MCF 10A (cell line): Measurements from ENCODE around the gene LRRC75A. TPM values are rescaled to one million over a fixed set of nuclear protein-coding genes. Genes with fewer than 3 reads are reported as not detected.

Experiments
- BruUV-seq: library from RNA; stranded (reverse); fragments of 400-500 nt; replicated peaks from 2 replicates; lab custom pipeline; 2021; lab: Mats Ljungman, UMichigan
- CTCF ChIA-PET: fragments of 300-600 bp; sonication (Branson Sonifier 250); formaldehyde crosslinking; extraction: SDS; loops from one replicate; lab custom pipeline; 2021; ENCODE audit warnings: antibody characterized with exemption, inconsistent platforms; lab: Yijun Ruan, JAX
- POLR2A ChIA-PET: fragments of 300-600, 350-650 bp; sonication (Branson Sonifier 250); formaldehyde crosslinking; extraction: SDS; loops from one replicate; lab custom pipeline; 2020; ENCODE audit warnings: antibody characterized with exemption, inconsistent platforms; lab: Yijun Ruan, JAX
- DNase-seq: peaks from one replicate; pipeline ENCODE4 v3.0.0-alpha.2; 2018; ENCODE audit not compliant: unreplicated experiment
- H3K27ac Mint-ChIP-seq: one replicate; pipeline ENCODE4 v1.8.0; 2022; ENCODE audit warnings: mild to moderate bottlenecking, low read depth, mixed read lengths; ENCODE audit not compliant: unreplicated experiment
- H3K27me3 Mint-ChIP-seq: one replicate; pipeline ENCODE4 v1.8.0; 2022; ENCODE audit warnings: mixed read lengths; ENCODE audit not compliant: insufficient read depth, unreplicated experiment
- H3K36me3 Mint-ChIP-seq: one replicate; pipeline ENCODE4 v1.8.0; 2022; ENCODE audit warnings: mild to moderate bottlenecking, moderate library complexity, mixed read lengths; ENCODE audit not compliant: insufficient read depth, unreplicated experiment
- H3K4me1 Mint-ChIP-seq: one replicate; pipeline ENCODE4 v1.8.0; 2022; ENCODE audit warnings: mixed read lengths; ENCODE audit not compliant: insufficient read depth, unreplicated experiment
- H3K4me3 Mint-ChIP-seq: one replicate; pipeline ENCODE4 v1.8.0; 2022; ENCODE audit warnings: mild to moderate bottlenecking, moderate library complexity, mixed read lengths; ENCODE audit not compliant: unreplicated experiment
- H3K9me3 Mint-ChIP-seq: one replicate; pipeline ENCODE4 v1.8.0; 2022; ENCODE audit warnings: mixed read lengths; ENCODE audit not compliant: unreplicated experiment
- CTCF ChIP-seq: fragments of 200-600 bp; IDR thresholded peaks from one replicate; pipeline ENCODE4 v1.8.0; 2022; ENCODE audit warnings: antibody characterized with exemption, mild to moderate bottlenecking; ENCODE audit not compliant: unreplicated experiment
- intact Hi-C: fragments of 100-400 bp; cut with micrococcal nuclease; formaldehyde crosslinking; loops from 2 replicates; pipeline ENCODE4 v1.14.1; 2022
- total RNA-seq: library from RNA; stranded (reverse); gene quantifications from 2 replicates; pipeline ENCODE4 v1.2.3, GENCODE V29; 2022

The LRRC75A gene
- total RNA-seq, 1 experiment from 2014 or later: 0.30 TPM

- H3K4me3 Mint-ChIP-seq: no peak overlapping the region
- intact Hi-C loops: no loop called here
- POLR2A ChIA-PET: interaction anchor here (0.9 to 1.5 kb wide), 3 partner anchors 30 to 139 kb away, joined by 3 to 5 read pairs (median 3); no protein-coding TSS in a partner anchor
- CTCF ChIA-PET: interaction anchor here (0.5 to 9.4 kb wide), 3 partner anchors 54 to 526 kb away, joined by 3 to 173 read pairs (median 7); no protein-coding TSS in a partner anchor
- no peaks in the 10 kb centered on the region for H3K36me3 Mint-ChIP-seq
- H3K27me3 Mint-ChIP-seq: peaks cover 40% of the 10 kb centered on the region
- peaks cover 17% of the 10 kb centered on the region for H3K4me1 Mint-ChIP-seq
- no TSS peak for BruUV-seq
- no peak overlapping the region for H3K27ac Mint-ChIP-seq
- DNase-seq: no peak
- no peaks in the 10 kb centered on the region for H3K9me3 Mint-ChIP-seq
- no peak for TF ChIP-seq CTCF
Measured at GRCh38 chr17:16517477-16517876, 25.5 kb upstream of the LRRC75A start.

GRCh38 chr17:16516594-16517051 lies 24.6 kb upstream of the LRRC75A start:
- no peaks in the 10 kb centered on the region for H3K36me3 Mint-ChIP-seq
- H3K9me3 Mint-ChIP-seq: no peaks in the 10 kb centered on the region
- peak overlapping the region; percentile 50 for H3K4me3 Mint-ChIP-seq
- ChIA-PET POLR2A (interaction anchor here (0.7 to 1.5 kb wide), 4 partner anchors 77 to 301 kb away, joined by 3 read pairs; partner anchors contain the start of gene NCOR1), CTCF (interaction anchor here (0.7 to 9.4 kb wide), 2 partner anchors 64 to 152 kb away, joined by 3 to 173 read pairs; no protein-coding TSS in a partner anchor)
- intact Hi-C loops: no loop called here
- TF ChIP-seq CTCF: no peak
- DNase-seq: peak; percentile 65
- peaks cover 46% of the 10 kb centered on the region for H3K27me3 Mint-ChIP-seq
- H3K27ac Mint-ChIP-seq: no peak overlapping the region
- peaks cover 17% of the 10 kb centered on the region for H3K4me1 Mint-ChIP-seq
- no TSS peak for BruUV-seq

GRCh38 chr17:16515933-16516332 lies 23.9 kb upstream of the LRRC75A start:
- no peak overlapping the region for H3K4me3 Mint-ChIP-seq
- POLR2A ChIA-PET: interaction anchor here (1.0 to 1.5 kb wide), 2 partner anchors 17 to 76 kb away, joined by 3 read pairs; no protein-coding TSS in a partner anchor
- no peak overlapping the region for H3K27ac Mint-ChIP-seq
- intact Hi-C loops: no loop called here
- peaks cover 10% of the 10 kb centered on the region for H3K4me1 Mint-ChIP-seq
- CTCF ChIA-PET: interaction anchor here (9.4 kb wide), 1 partner anchor 63 kb away, joined by 173 read pairs; no protein-coding TSS in a partner anchor
- no TSS peak for BruUV-seq
- no peak for DNase-seq
- H3K27me3 Mint-ChIP-seq: peaks cover 51% of the 10 kb centered on the region
- no peaks in the 10 kb centered on the region for H3K9me3 Mint-ChIP-seq
- H3K36me3 Mint-ChIP-seq: no peaks in the 10 kb centered on the region
- TF ChIP-seq CTCF: no peak

- no peak overlapping the region for H3K4me3 Mint-ChIP-seq
- H3K4me1 Mint-ChIP-seq: peaks cover 9% of the 10 kb centered on the region
- no peaks in the 10 kb centered on the region for H3K36me3 Mint-ChIP-seq
- no peaks in the 10 kb centered on the region for H3K9me3 Mint-ChIP-seq
- no peak overlapping the region for H3K27ac Mint-ChIP-seq
- no TSS peak for BruUV-seq
- no peak for DNase-seq
- peaks cover 51% of the 10 kb centered on the region for H3K27me3 Mint-ChIP-seq
- CTCF ChIA-PET: interaction anchor here (0.6 kb wide), 1 partner anchor 51 kb away, joined by 3 read pairs; no protein-coding TSS in a partner anchor
- TF ChIP-seq CTCF: no peak
- POLR2A ChIA-PET: no interaction called here
- intact Hi-C loops: no loop called here
Measured at GRCh38 chr17:16513873-16514272, 21.9 kb upstream of the LRRC75A start.
